Caco-2 (cell line): ENCODE results near the gene GPX4. TPM values are rescaled to one million over a fixed set of nuclear protein-coding genes. Genes with fewer than 3 reads are reported as not detected.

ENCODE experiments used
- BruUV-seq: library from RNA; stranded (reverse); fragments of 400-500 nt; replicated peaks from 2 replicates; lab custom pipeline; 2021; lab: Mats Ljungman, UMichigan
- CTCF ChIA-PET: fragments of 300-600 bp; sonication (Branson Sonifier 250); formaldehyde crosslinking; loops from one replicate; lab custom pipeline; 2022; ENCODE audit warnings: antibody characterized with exemption; lab: Charles Lee
- POLR2A ChIA-PET: fragments of 300-600 bp; sonication (Branson Sonifier 250); formaldehyde crosslinking; loops from one replicate; lab custom pipeline; 2022; ENCODE audit warnings: antibody characterized with exemption; lab: Charles Lee
- DNase-seq, 2 experiments: peaks; one replicate each; pipeline versions ENCODE4 v3.0.0 to v3.0.0-alpha.2; 2020 to 2022
- H3K27me3 ChIP-seq: replicated peaks from 2 replicates; pipeline ENCODE4 v1.6.0; 2011; ENCODE audit warnings: low read length; ENCODE audit not compliant: control insufficient read depth, insufficient read depth
- H3K36me3 ChIP-seq: 2 replicates; pipeline ENCODE4 v1.5.1; 2011; ENCODE audit warnings: low read length; ENCODE audit not compliant: control insufficient read depth, insufficient read depth
- H3K4me1 ChIP-seq: fragments of 250-450 bp; sonication (Bioruptor Pico); 2 replicates; pipeline ENCODE4 v1.5.1; 2020; ENCODE audit warnings: mild to moderate bottlenecking
- H3K4me3 ChIP-seq: 2 replicates; pipeline ENCODE4 v1.5.1; 2011; ENCODE audit warnings: low read depth, mild to moderate bottlenecking, control low read depth, low read length
- H3K9me3 ChIP-seq: fragments of 250-450 bp; sonication (Bioruptor Pico); 2 replicates; pipeline ENCODE4 v1.5.1; 2020; ENCODE audit warnings: mild to moderate bottlenecking, moderate library complexity
- H3K27ac Mint-ChIP-seq: one replicate; pipeline ENCODE4 v1.8.0; 2022; ENCODE audit warnings: mixed read lengths; ENCODE audit not compliant: unreplicated experiment
- H3K27me3 Mint-ChIP-seq: one replicate; pipeline ENCODE4 v1.8.0; 2022; ENCODE audit warnings: mixed read lengths; ENCODE audit not compliant: insufficient read depth, unreplicated experiment
- H3K36me3 Mint-ChIP-seq: one replicate; pipeline ENCODE4 v1.8.0; 2022; ENCODE audit warnings: mild to moderate bottlenecking, mixed read lengths; ENCODE audit not compliant: insufficient read depth, unreplicated experiment
- H3K4me1 Mint-ChIP-seq: one replicate; pipeline ENCODE4 v1.8.0; 2022; ENCODE audit warnings: low read depth, mixed read lengths; ENCODE audit not compliant: unreplicated experiment
- H3K4me3 Mint-ChIP-seq: one replicate; pipeline ENCODE4 v1.8.0; 2022; ENCODE audit warnings: mild to moderate bottlenecking, moderate library complexity, mixed read lengths; ENCODE audit not compliant: unreplicated experiment
- H3K9me3 Mint-ChIP-seq: one replicate; pipeline ENCODE4 v1.8.0; 2022; ENCODE audit warnings: mixed read lengths; ENCODE audit not compliant: unreplicated experiment
- CTCF ChIP-seq, 2 experiments: fragments of 200-600 bp in 1 of 2; IDR thresholded peaks; 1 replicate in 1 of 2; 2 replicates in 1 of 2; pipeline versions ENCODE4 v1.5.1 to v1.8.0; 2011 to 2022; ENCODE audit warnings: antibody characterized with exemption in 1 of 2, control low read depth in 1 of 2, inconsistent platforms in 1 of 2, low read depth in 1 of 2, low read length in 1 of 2, mild to moderate bottlenecking in 1 of 2, moderate library complexity in 1 of 2; ENCODE audit not compliant: insufficient read depth in 1 of 2, severe bottlenecking in 1 of 2, unreplicated experiment in 1 of 2
- intact Hi-C: fragments of 100-400 bp; cut with micrococcal nuclease; formaldehyde crosslinking; loops from one replicate; pipeline ENCODE4 v1.10.0; 2022; ENCODE audit not compliant: unreplicated experiment
- total RNA-seq: library from RNA; stranded (reverse); gene quantifications from 2 replicates; pipeline ENCODE4 v1.2.3, GENCODE V29; 2022

GPX4 gene
- total RNA-seq, 1 experiment from 2014 or later: 500 TPM

DNA sequence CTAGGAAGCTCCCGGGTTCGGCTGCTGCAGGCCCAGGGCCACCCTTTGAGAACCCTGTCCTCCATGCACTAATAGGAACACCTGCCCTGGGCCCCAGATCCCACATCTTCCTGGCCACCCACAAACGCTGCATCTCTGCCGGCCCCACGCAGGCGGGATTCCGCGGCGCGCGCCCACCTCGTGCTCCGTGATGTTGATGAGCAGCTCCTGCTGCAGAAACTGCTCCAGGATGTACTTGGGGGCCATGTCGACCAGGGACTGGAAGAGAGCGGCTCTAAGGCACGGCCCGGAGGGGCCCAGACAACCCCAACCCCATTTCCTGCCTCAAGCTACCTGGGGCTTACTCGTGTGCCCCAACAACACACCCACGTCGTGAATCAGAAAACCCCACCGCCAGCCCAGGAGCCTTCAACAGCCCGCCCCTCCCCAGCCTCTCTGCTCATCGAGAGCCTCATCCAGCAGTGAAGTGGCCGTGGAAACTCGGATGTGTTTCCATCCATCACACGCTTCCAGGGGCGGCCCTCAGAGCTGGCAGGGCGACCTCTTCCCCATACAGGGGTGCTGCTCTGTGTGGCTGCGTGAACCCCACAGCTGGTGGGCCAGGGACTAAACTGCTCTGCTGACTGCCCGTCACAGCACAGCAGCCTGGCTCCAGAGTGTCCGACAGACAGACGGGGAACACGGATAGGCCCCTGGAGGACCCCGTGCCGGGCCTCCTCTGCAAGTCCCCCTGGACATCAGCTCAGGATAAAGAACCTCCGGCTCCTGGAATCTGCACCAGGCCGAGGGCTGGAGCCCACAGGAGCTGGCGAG, 12.9 kb upstream of the GPX4 start:
- Histone ChIP-seq H3K4me1 (peaks cover 5% of the 10 kb centered on the region; the same call in 1 of the 2 replicates), H3K9me3 (no peaks in the 10 kb centered on the region), H3K36me3 (no peaks in the 10 kb centered on the region; the same call in 1 of the 2 replicates), H3K27me3 (no peaks in the 10 kb centered on the region), H3K4me3 (no peak overlapping the region)
- ChIA-PET POLR2A (interaction anchor here (0.6 to 1.0 kb wide), 2 partner anchors 16 to 95 kb away, joined by 3 read pairs; no protein-coding TSS in a partner anchor), CTCF (no interaction called here)
- no peak overlapping the region for H3K27ac Mint-ChIP-seq
- no peak for DNase-seq
- H3K4me1 Mint-ChIP-seq: no peaks in the 10 kb centered on the region
- peaks cover 66% of the 10 kb centered on the region for H3K36me3 Mint-ChIP-seq
- no peaks in the 10 kb centered on the region for H3K9me3 Mint-ChIP-seq
- BruUV-seq: no TSS peak
- no peak for TF ChIP-seq CTCF (IDR thresholded peaks at IDR 0.05; ENCODE audit: insufficient read depth in 1 of 2, low read depth in 1 of 2, low read length in 1 of 2, severe bottlenecking in 1 of 2, unreplicated experiment in 1 of 2)
- H3K4me3 Mint-ChIP-seq: no peak overlapping the region
- intact Hi-C loops: no loop called here
- no peaks in the 10 kb centered on the region for H3K27me3 Mint-ChIP-seq

- peaks cover 5% of the 10 kb centered on the region; the same call in 1 of the 2 replicates for H3K4me1 ChIP-seq
- DNase-seq: no peak
- H3K4me3 ChIP-seq: no peak overlapping the region
- intact Hi-C loops: no loop called here
- H3K9me3 ChIP-seq: no peaks in the 10 kb centered on the region
- Mint-ChIP-seq H3K27ac (no peak overlapping the region), H3K27me3 (no peaks in the 10 kb centered on the region), H3K36me3 (peaks cover 59% of the 10 kb centered on the region), H3K9me3 (no peaks in the 10 kb centered on the region), H3K4me3 (no peak overlapping the region), H3K4me1 (no peaks in the 10 kb centered on the region)
- no peaks in the 10 kb centered on the region for H3K27me3 ChIP-seq
- no peak for TF ChIP-seq CTCF (IDR thresholded peaks at IDR 0.05; ENCODE audit: insufficient read depth in 1 of 2, low read depth in 1 of 2, low read length in 1 of 2, severe bottlenecking in 1 of 2, unreplicated experiment in 1 of 2)
- CTCF ChIA-PET: no interaction called here
- BruUV-seq: no TSS peak
- H3K36me3 ChIP-seq: no peaks in the 10 kb centered on the region; the same call in 1 of the 2 replicates
- POLR2A ChIA-PET: interaction anchor here (0.6 to 1.0 kb wide), 2 partner anchors 15 to 96 kb away, joined by 3 read pairs; no protein-coding TSS in a partner anchor
Observed at GRCh38 chr19:1091544-1092175, 12.1 kb upstream of the GPX4 start.

GRCh38 chr19:1093330-1093729, 10.5 kb upstream of the GPX4 start:
- H3K4me1 Mint-ChIP-seq: peaks cover 9% of the 10 kb centered on the region
- no peaks in the 10 kb centered on the region for H3K9me3 Mint-ChIP-seq
- Histone ChIP-seq H3K4me1 (peaks cover 17% of the 10 kb centered on the region), H3K36me3 (no peaks in the 10 kb centered on the region), H3K27me3 (no peaks in the 10 kb centered on the region), H3K4me3 (no peak overlapping the region), H3K9me3 (no peaks in the 10 kb centered on the region)
- no peaks in the 10 kb centered on the region for H3K27me3 Mint-ChIP-seq
- no peak for TF ChIP-seq CTCF (IDR thresholded peaks at IDR 0.05; ENCODE audit: insufficient read depth in 1 of 2, low read depth in 1 of 2, low read length in 1 of 2, severe bottlenecking in 1 of 2, unreplicated experiment in 1 of 2)
- ChIA-PET POLR2A (no interaction called here), CTCF (no interaction called here)
- H3K36me3 Mint-ChIP-seq: peaks cover 42% of the 10 kb centered on the region
- intact Hi-C loops: no loop called here
- DNase-seq: no peak
- H3K27ac Mint-ChIP-seq: no peak overlapping the region
- BruUV-seq: no TSS peak
- H3K4me3 Mint-ChIP-seq: peak overlapping the region; percentile 91
